Measurements from ENCODE around the gene TCAP. TPM values are rescaled to one million over a fixed set of nuclear protein-coding genes. Genes with fewer than 3 reads are reported as not detected.

Gene TCAP
- polyA plus RNA-seq, 3 donors = 1.3 TPM; not detected in 2

DNA sequence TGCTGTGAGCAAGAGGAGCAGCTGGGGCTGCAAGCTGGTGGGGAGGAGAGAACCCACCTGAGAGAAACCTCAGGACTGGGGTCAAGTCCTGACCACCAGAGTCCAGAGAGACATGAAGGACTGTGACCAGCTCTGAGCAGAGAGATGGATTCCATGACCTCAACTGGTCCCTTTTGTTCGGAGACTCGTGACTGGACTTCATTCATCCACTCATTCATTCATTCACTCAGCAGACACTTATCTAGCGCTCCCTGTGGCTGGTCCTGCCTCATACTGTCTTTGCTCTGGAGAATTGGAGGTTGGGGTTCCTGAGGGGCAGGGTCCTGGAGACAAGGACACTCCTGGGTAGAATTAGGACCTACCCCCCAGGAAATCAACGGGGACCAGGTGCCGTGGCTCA is 38.8 kb downstream of the TCAP start:
- no peak overlapping the region for H2AFZ ChIP-seq (ENCODE audit: insufficient read depth, low read depth, low read length, poor library complexity, severe bottlenecking)
- no peaks in the 10 kb centered on the region for H3K36me3 ChIP-seq (replicated peaks in 1 of 2; ENCODE audit: control insufficient read depth in 1 of 2, insufficient read depth in 2 of 2, low read length in 2 of 2)
- H3K9me3 ChIP-seq (replicated peaks in 1 of 2; ENCODE audit: control insufficient read depth in 1 of 2, insufficient read depth in 1 of 2, low read length in 2 of 2) = peaks cover 0 to 19% of the 10 kb centered on the region in 2 donors
- intact Hi-C loops (cut with micrococcal nuclease) = no loop called here
- H3K9ac ChIP-seq (ENCODE audit: insufficient read depth, low read length, poor library complexity, severe bottlenecking) = no peak overlapping the region
- no peak overlapping the region for H3K27ac Mint-ChIP-seq
- peaks cover 0 to 12% (median 5%) of the 10 kb centered on the region in 7 donors for H3K9me3 Mint-ChIP-seq
- no peak for TF ChIP-seq CTCF (IDR thresholded peaks at IDR 0.05)
- peaks cover 28 to 39% of the 10 kb centered on the region in 2 donors for H3K27me3 ChIP-seq (ENCODE audit: control insufficient read depth in 2 of 2, insufficient read depth in 2 of 2, low read length in 2 of 2)
- WGBS (ENCODE audit: insufficient coverage) = 80% methylated on average over 2 of the region's 5 CpGs
- no peak overlapping the region for H3K4me3 Mint-ChIP-seq
- H3K4me2 ChIP-seq (replicated peaks; ENCODE audit: extremely low read depth, low read length, poor library complexity, severe bottlenecking) = no peak overlapping the region
- H3K4me1 Mint-ChIP-seq = peaks cover 4% of the 10 kb centered on the region
- no peaks in the 10 kb centered on the region for H3K79me2 ChIP-seq (ENCODE audit: insufficient read depth, low read length)
- H3K36me3 Mint-ChIP-seq = peaks cover 3 to 7% of the 10 kb centered on the region in 2 donors
- no peak overlapping the region for H3K27ac ChIP-seq (ENCODE audit: low read depth in 1 of 2, low read length in 2 of 2)
- H4K20me1 ChIP-seq (ENCODE audit: insufficient read depth, low read length) = no peaks in the 10 kb centered on the region
- H3K27me3 Mint-ChIP-seq (ENCODE audit: low read depth in 3 of 3) = peaks cover 30 to 45% (median 36%) of the 10 kb centered on the region in 3 donors
- no peaks in the 10 kb centered on the region for H3K4me1 ChIP-seq (ENCODE audit: control insufficient read depth in 1 of 2, insufficient read depth in 2 of 2, low read length in 2 of 2)
- no peak overlapping the region for H3K4me3 ChIP-seq (replicated peaks in 1 of 3; ENCODE audit: low read depth in 2 of 3, low read length in 3 of 3)
- DNase-seq = no peak

DNA sequence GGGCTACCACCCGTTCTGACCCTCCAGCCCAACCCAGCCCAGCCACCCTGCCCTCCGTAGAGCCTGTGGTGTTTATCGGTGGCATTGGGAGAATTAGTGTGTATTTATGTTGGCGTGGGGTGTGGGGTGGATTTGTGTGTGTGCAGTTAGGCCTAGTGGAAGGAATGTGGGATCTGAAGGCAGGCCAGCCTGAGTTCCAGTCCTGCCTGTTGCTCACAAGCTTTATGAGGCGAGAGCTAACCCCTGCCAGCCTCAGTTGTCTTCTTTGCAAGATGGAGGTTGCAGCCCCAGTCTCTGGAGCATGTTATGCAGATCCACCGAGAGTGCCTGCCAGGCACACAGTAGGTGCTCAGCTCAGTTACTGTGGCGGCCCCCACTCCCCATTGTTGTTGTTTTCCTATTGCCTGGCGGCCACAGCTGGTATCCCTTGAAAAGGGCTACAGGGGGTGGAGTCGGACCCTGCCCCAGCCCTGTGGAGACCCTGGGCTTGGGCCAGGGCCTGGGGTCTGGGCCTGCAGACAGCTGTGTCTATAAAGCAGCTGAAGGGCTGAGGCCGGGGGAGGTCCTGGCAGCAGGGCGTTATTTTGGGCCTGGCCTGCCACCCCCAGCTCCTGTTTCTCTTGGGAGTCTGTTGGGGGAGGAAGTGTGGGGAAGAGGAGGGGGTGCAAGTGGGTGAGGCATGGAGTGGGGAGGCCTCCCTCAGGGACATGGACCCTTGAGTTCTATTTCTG is 39.8 kb downstream of the TCAP start:
- H3K9ac ChIP-seq (ENCODE audit: insufficient read depth, low read length, poor library complexity, severe bottlenecking) = no peak overlapping the region
- no peaks in the 10 kb centered on the region for H3K4me1 ChIP-seq (ENCODE audit: control insufficient read depth in 1 of 2, insufficient read depth in 2 of 2, low read length in 2 of 2)
- Mint-ChIP-seq H3K27me3 (ENCODE audit: low read depth in 3 of 3) (peaks cover 23 to 34% (median 26%) of the 10 kb centered on the region in 3 donors), H3K9me3 (peaks cover 0 to 6% (median 0%) of the 10 kb centered on the region in 7 donors), H3K36me3 (peaks cover 0 to 2% of the 10 kb centered on the region in 2 donors), H3K27ac (no peak overlapping the region), H3K4me3 (no peak overlapping the region), H3K4me1 (no peaks in the 10 kb centered on the region)
- no peaks in the 10 kb centered on the region for H4K20me1 ChIP-seq (ENCODE audit: insufficient read depth, low read length)
- DNase-seq = no peak
- no peak for TF ChIP-seq CTCF (IDR thresholded peaks at IDR 0.05)
- no peak overlapping the region for H3K4me2 ChIP-seq (replicated peaks; ENCODE audit: extremely low read depth, low read length, poor library complexity, severe bottlenecking)
- no peak overlapping the region for H3K27ac ChIP-seq (ENCODE audit: low read depth in 1 of 2, low read length in 2 of 2)
- no peaks in the 10 kb centered on the region for H3K36me3 ChIP-seq (replicated peaks in 1 of 2; ENCODE audit: control insufficient read depth in 1 of 2, insufficient read depth in 2 of 2, low read length in 2 of 2)
- H3K4me3 ChIP-seq (replicated peaks in 1 of 3; ENCODE audit: low read depth in 2 of 3, low read length in 3 of 3) = no peak overlapping the region
- intact Hi-C loops (cut with micrococcal nuclease) = no loop called here
- H2AFZ ChIP-seq (ENCODE audit: insufficient read depth, low read depth, low read length, poor library complexity, severe bottlenecking) = no peak overlapping the region
- H3K79me2 ChIP-seq (ENCODE audit: insufficient read depth, low read length) = no peaks in the 10 kb centered on the region
- H3K27me3 ChIP-seq (ENCODE audit: control insufficient read depth in 2 of 2, insufficient read depth in 2 of 2, low read length in 2 of 2) = peaks cover 19 to 28% of the 10 kb centered on the region in 2 donors
- peaks cover 0 to 15% of the 10 kb centered on the region in 2 donors for H3K9me3 ChIP-seq (replicated peaks in 1 of 2; ENCODE audit: control insufficient read depth in 1 of 2, insufficient read depth in 1 of 2, low read length in 2 of 2)
- 88% methylated on average over 8 of the region's 11 CpGs for WGBS (ENCODE audit: insufficient coverage)
